ENCODE data around the gene SERINC5.
"Not testable (repeated sequence)": the region's sequence is repeated elsewhere in the genome, so short reads cannot be mapped to it uniquely, and the experiment has no call there.

Gene SERINC5

DNA sequence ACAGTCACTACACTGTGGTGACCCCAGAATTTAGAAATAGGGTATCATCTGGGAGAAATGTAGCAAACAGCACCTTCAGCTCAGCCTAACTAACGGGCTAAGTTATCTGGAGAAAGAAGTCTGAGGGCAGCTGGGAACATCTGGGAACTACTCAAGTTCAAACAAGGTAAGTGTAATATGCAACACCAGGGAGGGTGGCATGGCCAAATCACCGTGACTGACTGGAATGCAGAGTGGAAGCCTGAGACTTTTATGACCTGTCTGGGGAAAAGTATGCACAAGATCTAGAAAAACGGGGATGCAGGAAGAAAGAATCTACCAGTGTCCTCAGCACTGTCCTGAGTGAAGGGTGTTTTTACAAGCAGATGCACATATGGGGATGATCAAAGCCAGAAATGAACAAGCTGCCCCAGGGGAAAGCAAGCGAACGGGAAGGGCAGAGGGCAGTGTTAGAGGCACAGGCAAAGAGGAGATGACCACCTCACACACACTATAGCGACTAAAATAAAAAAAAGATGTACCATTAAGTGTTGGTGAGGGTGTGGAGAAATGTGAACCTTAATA, 59.9 kb downstream of the SERINC5 start:
- DNase-seq = no peak

DNA sequence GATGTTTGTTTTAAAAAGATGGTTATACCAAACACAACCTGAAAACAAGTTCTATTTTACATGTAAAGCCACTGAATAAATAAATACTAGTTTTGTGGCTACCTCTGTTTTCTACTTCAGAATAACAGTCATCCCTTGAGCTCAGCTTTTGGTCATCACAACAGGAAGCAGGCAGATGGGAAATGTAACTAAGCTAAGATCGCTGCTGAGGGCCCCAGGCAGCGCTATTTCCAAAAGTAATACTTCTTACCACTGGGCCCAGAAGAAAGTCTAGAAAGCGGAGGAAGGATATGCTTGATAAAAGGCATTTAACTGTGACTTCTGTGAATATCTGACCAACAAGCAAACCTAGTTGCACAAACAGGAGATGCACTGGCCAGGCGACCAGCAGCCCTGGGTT, 61.4 kb downstream of the SERINC5 start:
- DNase-seq = no peak

DNA sequence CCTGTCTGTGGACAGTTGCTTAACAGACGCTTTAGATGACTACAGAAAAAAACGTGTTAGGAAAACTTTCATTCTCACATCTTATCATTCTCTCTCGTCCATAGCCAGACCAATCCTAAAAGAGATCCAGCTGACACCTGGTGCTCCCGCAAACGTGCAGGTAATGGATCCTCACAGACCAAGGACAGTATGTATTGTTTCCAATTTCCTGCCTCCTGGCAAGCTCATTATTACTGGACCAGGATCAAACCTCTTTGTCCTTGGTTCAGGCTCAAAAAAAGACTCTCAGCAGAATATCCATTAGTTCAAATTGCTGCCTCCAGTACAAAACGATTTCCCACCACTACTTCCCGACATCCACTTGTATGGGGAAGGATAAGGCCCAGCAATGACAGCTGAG, 62.4 kb downstream of the SERINC5 start:
- no peak for DNase-seq

DNA sequence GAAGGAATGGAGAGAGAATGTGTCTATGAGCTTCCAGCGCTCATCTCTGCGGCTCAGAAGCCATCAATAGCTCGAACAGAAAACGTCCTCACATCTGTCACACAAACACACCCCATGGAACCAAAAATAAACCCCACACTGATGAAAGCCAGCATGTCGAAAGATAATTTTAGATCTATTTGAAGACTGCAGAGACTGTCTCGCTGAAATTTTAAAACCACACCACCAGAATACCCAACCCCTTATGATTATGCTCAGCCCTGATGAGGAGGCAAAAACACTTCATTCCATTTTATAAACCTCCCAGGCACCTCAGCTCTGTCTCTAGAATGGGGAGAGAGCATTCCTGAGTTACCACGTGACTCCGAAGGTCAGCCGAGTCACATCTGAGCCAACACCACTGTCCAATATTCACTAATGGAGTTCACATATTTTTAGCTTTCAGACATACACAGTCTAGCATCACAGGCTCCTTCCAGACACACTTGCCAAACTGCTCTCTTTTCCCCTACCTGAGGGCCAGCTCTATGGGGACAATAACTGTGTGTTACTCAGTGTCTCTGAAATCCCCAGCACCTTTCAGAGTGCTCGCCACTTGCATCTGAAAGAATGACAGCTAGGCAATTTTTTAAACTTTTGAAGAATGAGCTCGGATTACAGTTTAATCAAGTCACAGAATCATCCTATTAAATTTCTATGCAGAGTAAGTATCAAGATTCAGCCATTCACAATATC, 63.2 kb downstream of the SERINC5 start:
- DNase-seq = peak; percentile 44

DNA sequence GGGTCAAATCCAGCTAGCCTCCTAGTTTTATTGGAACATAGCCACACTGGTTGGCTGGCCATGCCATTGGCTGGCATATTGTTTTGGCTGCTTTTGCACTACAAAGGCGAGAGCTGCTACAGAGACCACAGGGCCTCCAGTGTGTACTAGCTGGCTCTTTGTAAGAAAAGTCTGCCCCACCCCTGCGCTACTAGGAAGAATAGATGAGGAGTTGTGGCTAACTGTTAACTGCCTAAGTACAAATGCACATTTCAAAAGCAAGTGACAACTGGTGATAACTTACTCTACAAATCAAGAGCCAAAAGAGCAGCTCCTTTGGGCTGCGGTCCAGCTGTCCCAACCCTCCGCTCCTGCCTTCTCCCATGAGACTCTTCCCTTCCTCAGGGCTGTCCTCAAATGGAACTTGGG, 63.9 kb downstream of the SERINC5 start:
- DNase-seq = no peak

DNA sequence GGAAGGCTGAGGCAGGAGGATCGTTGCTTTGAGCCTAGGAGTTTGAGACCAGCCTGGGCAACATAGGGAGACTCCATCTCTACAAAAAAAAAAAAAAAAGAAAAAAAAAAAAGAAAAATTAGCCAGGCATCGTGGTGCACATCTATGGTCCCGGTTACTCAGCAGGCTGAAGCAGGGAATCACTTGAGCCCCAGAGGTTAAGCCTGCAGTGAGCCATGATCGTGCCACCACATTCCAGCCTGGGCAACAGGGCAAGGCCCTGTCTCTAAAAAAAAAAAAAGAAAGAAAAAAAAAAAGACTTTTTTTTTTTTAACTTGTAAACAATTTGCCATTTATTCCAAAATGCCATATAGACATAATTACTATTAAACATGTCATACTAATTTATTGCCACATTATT, 64.5 kb downstream of the SERINC5 start:
- no peak for DNase-seq

DNA sequence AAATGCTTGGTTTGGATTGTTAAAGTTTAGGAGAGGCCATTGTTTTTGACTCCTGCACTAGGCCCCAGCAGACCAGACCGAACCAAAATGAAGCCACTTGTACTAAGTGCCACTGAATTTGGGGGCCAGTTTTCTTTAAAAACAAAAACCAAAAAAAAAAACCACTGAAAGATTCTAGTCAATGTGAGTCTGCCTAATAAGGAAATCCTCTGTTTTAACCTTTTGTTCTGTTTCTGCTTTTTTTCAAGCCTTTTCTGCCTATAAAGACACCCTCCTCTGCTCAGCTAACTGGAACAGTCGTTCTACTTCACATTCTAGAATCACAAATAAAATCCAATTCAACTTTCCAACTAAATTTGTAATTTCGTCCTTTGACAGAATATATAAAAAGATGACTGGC, 64.9 kb downstream of the SERINC5 start:
- DNase-seq = no peak

DNA sequence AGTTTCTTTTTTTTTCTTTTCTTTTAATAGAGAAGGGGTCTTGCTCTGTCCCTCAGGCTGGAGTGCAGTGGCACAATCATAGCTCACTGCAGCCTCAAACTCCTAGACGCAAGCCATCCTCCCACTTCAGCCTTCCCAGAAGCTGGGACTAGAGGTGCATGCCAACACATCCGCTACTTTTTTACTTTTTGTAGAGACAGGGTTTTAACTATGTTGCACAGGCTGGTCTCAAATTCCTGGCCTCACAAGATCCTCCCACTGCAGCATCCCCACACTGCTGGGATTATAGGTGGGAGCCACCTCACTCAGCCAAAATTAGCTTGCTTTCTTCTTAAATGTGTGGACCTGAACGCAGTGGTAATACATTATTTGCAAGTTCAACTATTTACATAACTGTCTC, 66.1 kb downstream of the SERINC5 start:
- DNase-seq = no peak

DNA sequence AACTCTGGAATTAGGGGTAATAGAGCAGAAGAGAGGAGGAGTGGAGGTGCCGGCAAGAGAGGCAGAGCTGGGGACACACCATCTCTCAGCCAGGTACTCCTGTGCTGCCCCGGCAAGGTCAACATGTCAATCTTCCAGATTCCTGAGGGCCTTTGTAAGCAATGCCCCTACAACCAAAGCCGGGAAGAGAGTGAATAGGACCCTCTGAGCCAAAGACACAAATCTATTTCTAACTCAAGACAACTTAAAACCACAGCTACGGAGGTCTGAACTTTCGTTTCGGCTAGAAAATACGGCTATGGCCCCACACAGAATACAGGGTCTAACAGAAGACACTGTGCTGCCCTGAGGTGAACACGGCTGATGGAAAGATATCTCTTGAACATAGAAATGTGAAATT, 66.6 kb downstream of the SERINC5 start:
- DNase-seq = no peak

DNA sequence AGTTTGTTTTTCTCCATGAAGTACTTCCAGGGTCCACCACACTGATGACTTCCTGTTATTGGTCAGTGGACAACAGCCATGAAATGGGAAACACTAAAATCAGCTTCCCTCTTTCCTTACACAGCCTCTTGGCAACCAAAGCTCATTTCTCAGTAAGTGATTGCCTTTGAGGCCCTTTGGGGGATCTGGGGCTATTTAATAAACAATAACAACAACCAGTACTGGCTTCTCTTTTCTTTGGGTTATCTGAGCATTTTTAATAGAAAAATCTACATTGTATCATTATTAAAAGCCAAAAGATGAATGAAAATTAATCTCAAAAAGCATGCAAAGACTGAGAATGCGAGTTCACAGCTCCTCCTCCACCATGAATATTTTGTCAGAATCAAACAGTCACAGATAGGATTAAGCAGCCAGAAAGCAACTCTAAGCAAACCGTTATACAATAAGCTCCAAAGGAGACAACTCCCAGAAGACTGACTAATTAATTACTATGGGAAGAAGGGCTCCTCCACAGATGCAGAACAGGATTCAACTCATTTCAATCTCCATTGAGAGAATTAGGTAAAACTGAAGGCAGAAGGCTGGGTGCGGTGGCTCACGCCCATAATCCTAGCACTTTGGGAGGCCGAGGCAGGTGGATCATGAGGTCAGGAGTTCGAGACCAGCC, 68.3 kb downstream of the SERINC5 start:
- DNase-seq = no peak

DNA sequence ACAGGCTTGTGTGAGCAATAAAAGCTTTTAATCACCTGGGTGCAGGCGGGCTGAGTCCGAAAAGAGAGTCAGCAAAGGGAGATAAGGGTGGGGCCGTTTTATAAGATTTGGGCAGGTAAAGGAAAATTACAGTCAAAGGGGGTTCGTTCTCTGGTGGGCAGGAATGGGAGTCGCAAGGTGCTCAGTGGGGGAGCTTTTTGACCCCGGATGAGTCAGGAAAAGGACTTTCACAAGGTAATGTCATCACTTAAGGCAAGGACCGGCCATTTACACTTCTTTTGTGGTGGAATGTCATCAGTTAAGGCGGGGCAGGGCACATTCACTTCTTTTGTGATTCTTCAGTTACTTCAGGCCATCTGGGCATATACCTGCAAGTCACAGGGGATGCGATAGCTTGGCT, 70.3 kb downstream of the SERINC5 start:
- not testable (repeated sequence) for DNase-seq

DNA sequence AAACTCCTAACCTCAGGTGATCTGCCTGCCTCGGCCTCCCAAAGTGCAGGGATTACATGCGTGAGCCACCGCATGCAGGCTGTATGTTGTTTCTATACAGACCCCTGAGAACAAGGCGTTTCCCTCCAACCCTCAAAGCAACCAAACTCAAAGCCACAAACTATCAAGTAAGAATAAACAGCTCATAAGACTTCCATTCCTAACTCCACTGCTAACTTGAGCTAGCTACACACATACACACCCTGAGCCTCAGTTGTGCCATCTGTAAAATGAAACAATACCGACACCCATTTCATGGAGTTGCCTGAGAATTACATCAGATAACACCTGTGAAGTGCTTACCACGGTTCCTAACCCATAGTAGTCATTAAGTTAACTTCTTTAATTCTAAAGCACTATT, 70.8 kb downstream of the SERINC5 start:
- no peak for DNase-seq

DNA sequence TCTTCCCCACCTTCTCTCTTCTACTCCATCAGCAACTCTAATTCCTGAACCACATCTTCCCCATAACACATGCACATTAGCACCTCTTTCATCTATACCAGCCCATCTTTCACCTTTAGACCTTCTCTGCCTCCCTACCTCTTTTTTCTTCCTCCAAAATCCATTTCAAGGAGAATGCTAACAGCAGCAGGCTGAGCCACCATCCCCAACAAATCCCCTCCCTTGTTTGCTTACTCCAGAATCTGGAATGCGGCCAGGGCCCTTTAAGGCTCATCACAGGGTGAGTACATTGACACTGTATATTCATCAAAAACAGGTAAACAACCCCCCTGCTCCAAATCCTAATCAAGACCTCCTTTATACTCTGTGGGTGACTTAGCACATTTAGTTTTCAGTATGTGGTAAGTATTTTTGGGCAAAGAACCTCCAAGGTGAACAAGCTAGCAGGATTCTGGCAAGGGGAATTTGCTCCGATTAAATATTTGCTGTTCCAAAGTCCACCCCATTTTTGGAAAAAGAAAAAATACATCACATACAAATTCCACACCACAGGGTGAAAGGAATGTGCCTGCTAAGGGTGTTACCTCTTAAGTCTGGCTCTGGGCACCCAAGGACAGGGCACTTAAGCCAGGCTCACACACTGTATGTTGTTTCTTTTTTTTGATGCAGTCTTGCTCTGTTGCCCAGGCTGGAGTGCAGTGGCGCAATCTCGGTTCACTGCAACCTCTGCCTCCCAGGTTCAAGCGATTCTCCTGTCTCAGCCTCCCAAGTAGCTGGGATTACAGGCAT, 71.4 kb downstream of the SERINC5 start:
- DNase-seq = no peak

DNA sequence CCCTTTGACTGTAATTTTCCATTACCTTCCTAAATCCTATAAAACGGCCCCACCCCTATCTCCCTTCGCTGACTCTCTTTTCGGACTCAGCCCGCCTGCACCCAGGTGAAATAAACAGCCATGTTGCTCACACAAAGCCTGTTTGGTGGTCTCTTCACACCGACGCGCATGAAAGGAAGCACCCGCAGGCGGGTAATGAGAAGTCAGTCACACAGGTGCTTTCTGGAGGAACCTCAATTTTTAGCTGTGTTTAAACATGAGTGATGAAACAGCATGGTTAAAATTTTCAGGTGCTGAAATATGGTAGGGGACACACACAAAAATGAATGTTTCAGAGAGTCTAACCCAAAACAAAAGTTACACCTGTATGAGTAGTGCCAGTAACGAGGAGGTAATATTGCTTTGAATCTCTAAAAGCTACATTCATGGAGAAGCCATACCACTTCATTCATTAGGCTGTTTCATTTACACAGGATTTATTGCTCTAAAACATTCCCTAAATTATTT, 72.1 kb downstream of the SERINC5 start:
- not testable (repeated sequence) for DNase-seq

DNA sequence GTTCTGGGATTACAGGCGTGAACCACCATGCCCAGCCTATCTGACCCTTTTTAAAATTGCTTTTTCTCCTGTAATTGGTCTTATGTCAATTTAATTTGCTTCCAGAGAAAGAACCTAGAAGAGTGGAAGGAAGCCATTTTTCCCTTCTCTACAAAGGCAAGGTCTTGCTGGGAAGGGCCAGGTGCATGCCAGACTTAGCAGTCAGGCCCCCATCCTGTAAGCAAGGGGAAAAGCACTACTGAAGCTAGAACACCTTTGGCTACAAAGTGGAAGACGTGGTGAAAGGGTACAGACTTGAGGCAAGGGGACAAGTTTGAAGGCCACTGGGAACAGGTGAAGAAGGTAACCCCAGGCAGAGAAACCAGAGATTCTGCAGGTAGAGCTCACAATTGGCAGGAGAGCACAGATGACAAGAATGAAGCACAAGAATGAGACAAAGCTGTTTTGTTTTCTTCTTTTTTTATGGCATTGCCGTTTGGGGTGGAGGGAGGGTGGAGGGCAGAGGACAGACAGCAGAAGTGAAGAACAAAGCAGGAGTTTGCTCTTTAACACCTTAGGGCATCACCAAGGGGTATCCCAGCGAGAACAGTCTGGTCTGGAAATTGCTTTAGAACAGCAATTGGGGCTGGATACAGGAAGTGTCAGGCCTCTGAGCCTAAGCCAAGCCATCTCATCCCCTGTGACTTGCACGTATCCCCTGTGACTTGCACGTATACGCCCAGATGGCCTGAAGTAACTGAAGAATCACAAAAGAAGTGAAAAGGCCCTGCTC, 72.9 kb downstream of the SERINC5 start:
- DNase-seq = no peak

DNA sequence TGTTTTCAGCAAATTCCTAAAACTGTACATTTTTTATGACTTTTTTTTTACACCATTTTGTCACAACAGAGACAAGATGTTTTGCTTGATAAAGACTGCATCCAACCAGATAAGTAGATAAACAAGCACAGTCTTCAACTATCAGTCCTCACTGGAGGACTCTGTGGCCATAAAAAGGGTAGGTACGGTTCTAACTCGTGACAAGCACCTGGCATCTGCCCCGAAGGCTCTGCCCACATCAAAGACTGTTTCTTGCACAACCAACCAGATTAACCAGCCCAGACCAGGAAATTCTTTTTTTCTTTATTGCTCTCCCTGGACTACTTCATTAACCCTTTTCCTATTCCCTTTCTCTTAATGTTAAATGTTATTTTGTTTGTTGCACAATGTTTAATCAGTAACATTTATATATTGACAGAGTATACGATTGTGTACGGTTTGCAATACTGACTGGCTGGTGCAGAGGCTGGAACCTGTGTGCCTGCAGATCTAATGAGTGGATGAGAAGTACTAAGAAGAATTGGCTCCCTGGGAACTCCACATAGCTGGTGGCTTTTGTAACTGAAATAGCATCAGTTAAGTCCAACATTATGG, 74.1 kb downstream of the SERINC5 start:
- DNase-seq = no peak

DNA sequence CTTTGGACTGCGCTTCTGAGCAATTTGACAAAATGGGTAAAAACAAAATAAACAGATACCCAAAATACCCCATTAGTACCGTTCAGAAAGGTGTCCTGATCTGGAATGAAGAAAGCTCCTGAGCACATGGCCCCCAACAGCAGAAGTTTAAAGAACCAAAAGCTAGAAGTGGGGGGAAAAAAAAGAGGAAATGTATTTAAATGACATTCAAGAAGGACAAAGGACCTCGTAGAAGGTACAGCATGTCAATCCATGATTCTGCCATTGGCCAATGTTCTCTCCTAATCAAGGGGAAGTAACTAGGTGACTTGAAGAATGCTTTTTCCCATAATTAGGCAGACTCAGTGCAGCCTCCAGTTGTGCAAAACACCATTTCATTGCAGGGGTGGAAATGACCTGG, 78.6 kb downstream of the SERINC5 start:
- DNase-seq = no peak

DNA sequence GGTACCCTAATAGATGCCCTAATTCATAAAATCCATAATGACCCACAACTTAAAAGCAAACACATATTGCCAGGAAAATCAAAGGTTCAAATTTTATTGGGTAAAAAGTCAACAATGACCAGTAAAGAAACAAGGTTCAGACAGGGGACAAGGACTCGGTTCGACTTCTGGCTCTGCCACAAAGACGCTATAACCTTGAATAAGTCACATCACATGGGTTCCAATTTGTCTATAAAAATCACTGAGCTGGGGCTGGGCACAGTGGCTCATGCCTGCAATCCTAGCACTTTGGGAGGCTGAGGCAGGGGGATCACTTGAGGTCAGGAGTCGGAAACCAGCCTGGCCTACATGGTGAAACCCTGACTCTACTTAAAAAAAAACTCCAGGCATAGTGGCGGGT, 80.5 kb downstream of the SERINC5 start:
- DNase-seq = no peak

DNA sequence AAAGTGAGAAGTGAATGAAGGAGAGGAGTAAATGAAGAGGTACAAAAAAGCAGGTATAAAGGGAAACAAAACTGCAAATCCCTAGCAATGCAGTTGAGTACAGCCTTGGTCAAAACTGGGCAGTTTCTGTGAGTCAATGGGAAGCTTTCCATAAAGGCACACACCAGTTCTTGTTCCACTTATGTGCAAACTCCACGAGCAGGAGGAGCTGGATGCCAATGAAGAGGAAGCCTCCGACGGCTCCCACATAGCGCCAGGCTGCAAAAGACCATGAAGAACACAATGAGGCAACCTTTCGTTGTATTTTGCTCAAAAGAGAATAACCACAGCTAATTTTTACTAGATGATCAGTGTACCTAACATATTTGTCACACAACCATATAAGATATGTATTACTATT, 81.1 kb downstream of the SERINC5 start:
- no peak for DNase-seq

DNA sequence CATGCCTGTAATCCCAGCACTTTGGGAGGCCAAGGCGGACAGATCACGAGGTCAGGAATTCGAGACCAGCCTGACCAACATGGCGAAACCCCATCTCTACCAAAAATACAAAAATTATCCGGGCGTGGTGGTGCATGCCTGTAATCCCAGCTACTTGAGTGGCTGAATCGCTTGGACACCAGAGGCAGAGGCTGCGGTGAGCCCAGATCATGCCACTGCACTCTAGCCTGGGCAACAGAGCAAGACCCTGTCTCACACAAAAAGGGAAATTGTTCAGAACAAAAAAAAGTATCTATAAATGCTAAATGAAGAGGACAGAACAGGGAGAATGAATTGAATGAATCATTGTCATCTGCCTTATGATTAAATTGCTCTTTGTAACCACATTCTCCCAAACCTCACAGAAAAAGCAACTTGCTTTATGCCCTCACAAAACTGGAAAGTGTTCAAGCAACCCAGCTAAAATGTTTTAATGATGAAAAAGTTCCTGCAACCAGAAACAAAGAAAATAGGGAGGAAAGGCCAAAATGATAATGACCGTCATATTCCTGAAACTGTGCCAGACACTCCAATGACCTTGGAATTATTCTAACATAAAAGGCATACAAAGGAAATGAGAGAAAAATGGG, 83.7 kb downstream of the SERINC5 start:
- DNase-seq = no peak

DNA sequence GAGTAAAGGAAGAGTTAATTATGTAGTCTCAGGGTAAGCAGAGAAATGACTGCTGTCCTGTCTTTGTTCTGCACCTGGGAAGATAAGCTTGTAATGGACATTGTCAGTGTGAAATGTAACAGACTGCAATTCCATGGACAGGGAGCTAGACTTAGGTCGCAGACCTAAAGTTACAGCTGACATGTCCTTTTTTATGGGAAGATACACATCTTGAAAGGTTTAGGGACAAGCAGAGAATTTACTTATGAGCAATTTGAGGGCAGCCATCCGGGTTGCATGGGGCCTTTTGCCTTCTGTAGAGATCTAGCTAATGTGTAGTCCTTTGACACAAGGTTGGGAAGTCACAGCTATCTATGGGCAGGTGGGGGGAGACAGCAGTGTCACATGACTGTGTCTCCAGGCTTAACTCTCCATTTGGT, 85.7 kb downstream of the SERINC5 start:
- no peak for DNase-seq
